Prostate gland (tissue), 2 donors: Measurements from ENCODE around the gene MAGI2. TPM values are rescaled to one million over a fixed set of nuclear protein-coding genes. Genes with fewer than 3 reads are reported as not detected.

Experiments
- DNase-seq: peaks from one replicate; pipeline ENCODE4 v3.0.0-alpha.2; 2019; ENCODE audit warnings: low spot score
- H3K27ac ChIP-seq, 2 donors: fragments of 200-600 bp; sonication (generic); 2 replicates each; pipeline ENCODE4 v1.5.1; 2017 to 2019
- H3K27me3 ChIP-seq: fragments of 200-600 bp; sonication (generic); replicated peaks from 2 replicates; pipeline ENCODE4 v1.5.1; 2019; ENCODE audit not compliant: insufficient read depth
- H3K36me3 ChIP-seq, 2 donors: fragments of 200-600 bp; sonication (generic); 1 replicate in 1 of 2; 2 replicates in 1 of 2; pipeline versions ENCODE4 v1.5.1 to v1.8.1; 2017 to 2019
- H3K4me1 ChIP-seq: fragments of 200-600 bp; sonication (generic); replicated peaks from 2 replicates; pipeline ENCODE4 v1.5.1; 2019
- H3K4me3 ChIP-seq, 2 donors: fragments of 200-600 bp; sonication (generic); 2 replicates each; pipeline ENCODE4 v1.5.1; 2017 to 2019
- H3K9me3 ChIP-seq: fragments of 200-600 bp; sonication (generic); 2 replicates; pipeline ENCODE4 v1.5.1; 2017
- POLR2A ChIP-seq: fragments of 450-650 bp; IDR thresholded peaks from one replicate; pipeline ENCODE4 v1.6.1; 2016; ENCODE audit warnings: antibody characterized with exemption, mild to moderate bottlenecking
- POLR2AphosphoS5 ChIP-seq: sonication (generic); formaldehyde crosslinking; IDR thresholded peaks from one replicate; pipeline ENCODE4 v1.6.1; 2017; ENCODE audit warnings: antibody characterized with exemption
- WGBS: methylation state at CpG from one replicate; pipeline ENCODE4 v1.1.5; 2018; 5-methylcytosine and 5-hydroxymethylcytosine counted together
- intact Hi-C: fragments of 100-400 bp; cut with DNase I; formaldehyde crosslinking; loops from one replicate; pipeline ENCODE4 v1.14.2; 2022
- total RNA-seq, 2 donors: library from RNA; depleted of rRNA; stranded (reverse); fragments of >200 nt; gene quantifications; one replicate each; pipeline ENCODE4 v1.1.0, GENCODE V29; 2016
- TF ChIP-seq, protein P1 (sequence below), 4 experiments: fragments of 200-600 bp in 2 of 4; fragments of 450-650 bp in 2 of 4; sonication (generic) in 2 of 4; IDR thresholded peaks; 1 replicate in 3 of 4; 2 replicates in 1 of 4; pipeline ENCODE4 v1.5.1; 2016 to 2019; ENCODE audit warnings: antibody characterized with exemption in 4 of 4, mild to moderate bottlenecking in 2 of 4, moderate library complexity in 2 of 4

MAGI2 gene
- total RNA-seq, 2 donors from 2014 or later: 27.1 to 31.3 TPM

DNA sequence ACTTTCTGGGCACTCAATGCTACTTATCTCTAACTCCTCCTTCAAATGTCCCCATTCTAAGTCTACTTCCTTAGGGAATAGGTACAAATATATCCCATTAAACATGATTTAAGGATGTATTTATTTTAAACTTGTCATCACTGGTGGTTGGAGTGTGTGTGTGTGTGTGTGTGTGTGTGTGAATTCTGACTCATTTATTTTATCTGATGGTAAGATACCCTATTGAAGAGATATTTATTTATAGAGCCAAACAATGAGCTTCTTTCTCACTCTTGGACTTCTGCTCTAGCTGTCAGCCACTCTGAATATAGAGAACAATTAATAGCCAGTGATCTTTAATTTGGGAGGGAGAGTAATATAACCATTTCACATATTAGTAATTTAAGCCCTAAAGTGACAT is 17.8 kb upstream of the MAGI2 start:
- Histone ChIP-seq H3K4me1 (no peaks in the 10 kb centered on the region), H3K27ac (no peak overlapping the region), H3K27me3 (no peaks in the 10 kb centered on the region), H3K36me3 (no peaks in the 10 kb centered on the region), H3K9me3 (no peaks in the 10 kb centered on the region), H3K4me3 (no peak overlapping the region)
- intact Hi-C loops: no loop called here
- DNase-seq: no peak
- no peak for TF ChIP-seq POLR2AphosphoS5
- TF ChIP-seq, protein P1, sequence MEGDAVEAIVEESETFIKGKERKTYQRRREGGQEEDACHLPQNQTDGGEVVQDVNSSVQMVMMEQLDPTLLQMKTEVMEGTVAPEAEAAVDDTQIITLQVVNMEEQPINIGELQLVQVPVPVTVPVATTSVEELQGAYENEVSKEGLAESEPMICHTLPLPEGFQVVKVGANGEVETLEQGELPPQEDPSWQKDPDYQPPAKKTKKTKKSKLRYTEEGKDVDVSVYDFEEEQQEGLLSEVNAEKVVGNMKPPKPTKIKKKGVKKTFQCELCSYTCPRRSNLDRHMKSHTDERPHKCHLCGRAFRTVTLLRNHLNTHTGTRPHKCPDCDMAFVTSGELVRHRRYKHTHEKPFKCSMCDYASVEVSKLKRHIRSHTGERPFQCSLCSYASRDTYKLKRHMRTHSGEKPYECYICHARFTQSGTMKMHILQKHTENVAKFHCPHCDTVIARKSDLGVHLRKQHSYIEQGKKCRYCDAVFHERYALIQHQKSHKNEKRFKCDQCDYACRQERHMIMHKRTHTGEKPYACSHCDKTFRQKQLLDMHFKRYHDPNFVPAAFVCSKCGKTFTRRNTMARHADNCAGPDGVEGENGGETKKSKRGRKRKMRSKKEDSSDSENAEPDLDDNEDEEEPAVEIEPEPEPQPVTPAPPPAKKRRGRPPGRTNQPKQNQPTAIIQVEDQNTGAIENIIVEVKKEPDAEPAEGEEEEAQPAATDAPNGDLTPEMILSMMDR (IDR thresholded peaks at IDR 0.05): no peak
- TF ChIP-seq POLR2A: no peak

GRCh38 chr7:79465551-79465950 is 12.1 kb upstream of the MAGI2 start:
- H3K9me3 ChIP-seq: no peaks in the 10 kb centered on the region
- intact Hi-C loops: no loop called here
- TF ChIP-seq, protein P1 (IDR thresholded peaks at IDR 0.05): no peak
- TF ChIP-seq POLR2A (no peak), POLR2AphosphoS5 (no peak)
- no peak overlapping the region for H3K4me3 ChIP-seq
- no peak for DNase-seq
- no peaks in the 10 kb centered on the region for H3K4me1 ChIP-seq
- H3K27me3 ChIP-seq: no peaks in the 10 kb centered on the region
- H3K27ac ChIP-seq: no peak overlapping the region
- 94% methylated on average over 1 of the region's 1 CpG for WGBS
- H3K36me3 ChIP-seq: no peaks in the 10 kb centered on the region

GRCh38 chr7:79464051-79464450 is 10.6 kb upstream of the MAGI2 start:
- H3K27ac ChIP-seq: no peak overlapping the region
- no peak overlapping the region for H3K4me3 ChIP-seq
- intact Hi-C loops: no loop called here
- no peak for DNase-seq
- H3K9me3 ChIP-seq: no peaks in the 10 kb centered on the region
- no peaks in the 10 kb centered on the region for H3K27me3 ChIP-seq
- TF ChIP-seq POLR2A: no peak
- TF ChIP-seq, protein P1 (IDR thresholded peaks at IDR 0.05): no peak
- TF ChIP-seq POLR2AphosphoS5: no peak
- H3K4me1 ChIP-seq: no peaks in the 10 kb centered on the region
- H3K36me3 ChIP-seq: no peaks in the 10 kb centered on the region
- 78% methylated on average over 3 of the region's 3 CpGs for WGBS

DNA sequence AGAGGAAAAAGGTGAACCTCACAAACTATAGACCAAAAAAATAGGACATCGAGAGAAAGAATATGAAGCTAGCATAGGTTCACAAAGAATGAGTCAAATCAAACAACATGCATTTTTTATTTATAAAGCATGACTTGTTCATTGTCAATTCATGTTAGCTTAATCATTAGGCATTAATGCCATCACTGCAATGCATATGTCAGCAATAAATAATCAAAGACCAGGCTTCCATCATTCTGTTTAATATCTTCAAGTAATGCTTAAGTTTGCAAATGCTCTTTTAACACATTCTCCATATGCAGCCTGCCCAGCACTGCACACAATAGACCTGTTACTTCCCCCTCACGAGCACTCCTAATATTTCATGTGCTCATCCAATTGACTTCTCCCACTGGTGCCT is 8.9 kb upstream of the MAGI2 start:
- Histone ChIP-seq H3K4me1 (no peaks in the 10 kb centered on the region), H3K4me3 (no peak overlapping the region), H3K27me3 (no peaks in the 10 kb centered on the region), H3K36me3 (no peaks in the 10 kb centered on the region), H3K27ac (no peak overlapping the region), H3K9me3 (no peaks in the 10 kb centered on the region)
- no peak for TF ChIP-seq POLR2A
- TF ChIP-seq, protein P1 (IDR thresholded peaks at IDR 0.05): no peak
- no peak for TF ChIP-seq POLR2AphosphoS5
- no peak for DNase-seq
- WGBS: 89% methylated on average over 2 of the region's 2 CpGs
- intact Hi-C loops: no loop called here

GRCh38 chr7:79461660-79462059 is 8.2 kb upstream of the MAGI2 start:
- DNase-seq: no peak
- Histone ChIP-seq H3K4me3 (no peak overlapping the region), H3K9me3 (no peaks in the 10 kb centered on the region), H3K27ac (no peak overlapping the region), H3K27me3 (no peaks in the 10 kb centered on the region), H3K4me1 (no peaks in the 10 kb centered on the region), H3K36me3 (no peaks in the 10 kb centered on the region)
- TF ChIP-seq POLR2AphosphoS5: no peak
- TF ChIP-seq, protein P1 (IDR thresholded peaks at IDR 0.05): no peak
- TF ChIP-seq POLR2A: no peak
- intact Hi-C loops: no loop called here
- WGBS: 75% methylated on average over 1 of the region's 1 CpG
